ENCODE results near the gene KLK10. TPM values are rescaled to one million over a fixed set of nuclear protein-coding genes. Genes with fewer than 3 reads are reported as not detected.

The KLK10 gene
- total RNA-seq, 1 donor from 2014 or later: not detected

GRCh38 chr19:51000981-51001380, 18.5 kb downstream of the KLK10 start:
- DNase-seq: no peak
- Mint-ChIP-seq H3K4me1 (ENCODE audit: low read depth, unreplicated experiment) (no peaks in the 10 kb centered on the region), H3K9me3 (ENCODE audit: unreplicated experiment) (peaks cover 4% of the 10 kb centered on the region), H3K4me3 (ENCODE audit: unreplicated experiment) (no peak overlapping the region), H3K36me3 (ENCODE audit: unreplicated experiment) (no peaks in the 10 kb centered on the region), H3K27me3 (ENCODE audit: unreplicated experiment) (peaks cover 16% of the 10 kb centered on the region), H3K27ac (ENCODE audit: unreplicated experiment) (no peak overlapping the region)
- no peak for TF ChIP-seq CTCF (IDR thresholded peaks at IDR 0.05; ENCODE audit: partially characterized antibody, unreplicated experiment)

GRCh38 chr19:51000426-51000825, 19.1 kb downstream of the KLK10 start:
- no peak for TF ChIP-seq CTCF (IDR thresholded peaks at IDR 0.05; ENCODE audit: partially characterized antibody, unreplicated experiment)
- H3K4me3 Mint-ChIP-seq (ENCODE audit: unreplicated experiment): no peak overlapping the region
- H3K27me3 Mint-ChIP-seq (ENCODE audit: unreplicated experiment): peaks cover 16% of the 10 kb centered on the region
- H3K9me3 Mint-ChIP-seq (ENCODE audit: unreplicated experiment): peaks cover 4% of the 10 kb centered on the region
- no peak for DNase-seq
- H3K36me3 Mint-ChIP-seq (ENCODE audit: unreplicated experiment): no peaks in the 10 kb centered on the region
- H3K27ac Mint-ChIP-seq (ENCODE audit: unreplicated experiment): no peak overlapping the region
- H3K4me1 Mint-ChIP-seq (ENCODE audit: low read depth, unreplicated experiment): no peaks in the 10 kb centered on the region

GRCh38 chr19:50998686-50999085, 20.8 kb downstream of the KLK10 start:
- H3K27me3 Mint-ChIP-seq (ENCODE audit: unreplicated experiment): peaks cover 16% of the 10 kb centered on the region

GRCh38 chr19:50998061-50998460, 21.4 kb downstream of the KLK10 start:
- Mint-ChIP-seq H3K27ac (ENCODE audit: unreplicated experiment) (no peak overlapping the region), H3K36me3 (ENCODE audit: unreplicated experiment) (no peaks in the 10 kb centered on the region), H3K4me1 (ENCODE audit: low read depth, unreplicated experiment) (no peaks in the 10 kb centered on the region), H3K4me3 (ENCODE audit: unreplicated experiment) (no peak overlapping the region), H3K27me3 (ENCODE audit: unreplicated experiment) (peaks cover 16% of the 10 kb centered on the region), H3K9me3 (ENCODE audit: unreplicated experiment) (peaks cover 4% of the 10 kb centered on the region)
- TF ChIP-seq CTCF (IDR thresholded peaks at IDR 0.05; ENCODE audit: partially characterized antibody, unreplicated experiment): no peak
- DNase-seq: no peak

More at GRCh38 chr19:50998686-50999085, 20.8 kb downstream of the KLK10 start:
- no peak overlapping the region for H3K4me3 Mint-ChIP-seq (ENCODE audit: unreplicated experiment)
- no peak for DNase-seq
- no peaks in the 10 kb centered on the region for H3K4me1 Mint-ChIP-seq (ENCODE audit: low read depth, unreplicated experiment)
- H3K36me3 Mint-ChIP-seq (ENCODE audit: unreplicated experiment): no peaks in the 10 kb centered on the region
- H3K9me3 Mint-ChIP-seq (ENCODE audit: unreplicated experiment): peaks cover 4% of the 10 kb centered on the region
- H3K27ac Mint-ChIP-seq (ENCODE audit: unreplicated experiment): no peak overlapping the region
- TF ChIP-seq CTCF (IDR thresholded peaks at IDR 0.05; ENCODE audit: partially characterized antibody, unreplicated experiment): no peak

GRCh38 chr19:50994129-50994528, 25.4 kb downstream of the KLK10 start:
- no peak for DNase-seq
- H3K9me3 Mint-ChIP-seq (ENCODE audit: unreplicated experiment): peaks cover 8% of the 10 kb centered on the region
- no peaks in the 10 kb centered on the region for H3K36me3 Mint-ChIP-seq (ENCODE audit: unreplicated experiment)
- H3K27me3 Mint-ChIP-seq (ENCODE audit: unreplicated experiment): peaks cover 13% of the 10 kb centered on the region
- no peak overlapping the region for H3K27ac Mint-ChIP-seq (ENCODE audit: unreplicated experiment)
- no peak for TF ChIP-seq CTCF (IDR thresholded peaks at IDR 0.05; ENCODE audit: partially characterized antibody, unreplicated experiment)
- no peak overlapping the region for H3K4me3 Mint-ChIP-seq (ENCODE audit: unreplicated experiment)
- H3K4me1 Mint-ChIP-seq (ENCODE audit: low read depth, unreplicated experiment): no peaks in the 10 kb centered on the region

Measured in glutamatergic neuron (in vitro differentiated cells).